ENCODE results near the gene EXOC3L4.
A peak's percentile ranks its signal among the peaks of the same experiment; 100 is the strongest.

Gene EXOC3L4

GRCh38 chr14:103138301-103139131, 44.0 kb downstream of the EXOC3L4 start:
- CTCF ChIA-PET = interaction anchor here (5.1 kb wide), 1 partner anchor 33 kb away, joined by 80 read pairs; no protein-coding TSS in a partner anchor
- H3K27ac ChIP-seq (ENCODE audit: extremely low read depth, low read depth, low read length) = no peak overlapping the region
- no peaks in the 10 kb centered on the region for H3K9me3 ChIP-seq (ENCODE audit: control insufficient read depth, insufficient read depth, low read depth, low read length)
- no peak overlapping the region for H3K4me3 ChIP-seq (ENCODE audit: low read depth, low read length)
- peaks cover 0 to 15% of the 10 kb centered on the region in 2 experiments; a peak in 1 of 3 replicates for H3K36me3 ChIP-seq (ENCODE audit: control insufficient read depth in 2 of 2, insufficient read depth in 1 of 2, low read length in 2 of 2)
- POLR2A ChIA-PET = no interaction called here
- TF ChIP-seq ZNF707 (tag by site-specific recombination; IDR thresholded peaks at IDR 0.05) (no peak), ZNF266 (tag by site-specific recombination; IDR thresholded peaks at IDR 0.05; ENCODE audit: low read depth) (no peak), SCRT1 (tag by site-specific recombination; IDR thresholded peaks at IDR 0.05; ENCODE audit: borderline replicate concordance) (no peak), ZNF473 (tag by site-specific recombination; IDR thresholded peaks at IDR 0.05) (no peak), YY1 (tag by site-specific recombination; IDR thresholded peaks at IDR 0.05) (no peak), ZFHX2 (tag by site-specific recombination; conservative IDR thresholded peaks at IDR 0.05) (peak; percentile 69), PRDM10 (tag by site-specific recombination; IDR thresholded peaks at IDR 0.05) (no peak), ZNF518A (tag by site-specific recombination; conservative IDR thresholded peaks at IDR 0.05; ENCODE audit: low read depth) (no peak), ZNF514 (tag by site-specific recombination; IDR thresholded peaks at IDR 0.05) (no peak), ZNF792 (tag by site-specific recombination; IDR thresholded peaks at IDR 0.05) (no peak), ZNF580 (tag by site-specific recombination; IDR thresholded peaks at IDR 0.05) (no peak), ZIC2 (tag by site-specific recombination; IDR thresholded peaks at IDR 0.05) (peak; percentile 56), ZNF391 (tag by site-specific recombination; IDR thresholded peaks at IDR 0.05; ENCODE audit: borderline replicate concordance, low read depth) (no peak), ZSCAN4 (tag by site-specific recombination; IDR thresholded peaks at IDR 0.05) (no peak), ZNF596 (tag by site-specific recombination; IDR thresholded peaks at IDR 0.05) (no peak), ZNF830 (tag by site-specific recombination; IDR thresholded peaks at IDR 0.05; ENCODE audit: low read depth) (no peak), ZNF521 (tag by site-specific recombination; IDR thresholded peaks at IDR 0.05) (no peak), EGR2 (tag by site-specific recombination; IDR thresholded peaks at IDR 0.05; ENCODE audit: low read depth) (peak; percentile 65), HIC1 (tag by site-specific recombination; IDR thresholded peaks at IDR 0.05) (no peak), ZNF324 (tag by site-specific recombination; IDR thresholded peaks at IDR 0.05) (no peak)
- no peaks in the 10 kb centered on the region for H3K4me1 ChIP-seq (ENCODE audit: control insufficient read depth, insufficient read depth, low read length)
